H1 (cell line): ENCODE measurements around the gene ZMAT1. TPM values are rescaled to one million over a fixed set of nuclear protein-coding genes. Genes with fewer than 3 reads are reported as not detected.

Experiments used
- CTCF ChIA-PET: fragments of 300-600 bp; sonication (Branson Sonifier 250); formaldehyde crosslinking; loops from one replicate; lab custom pipeline; 2021; ENCODE audit not compliant: partially characterized antibody; lab: Charles Lee
- POLR2A ChIA-PET: fragments of 300-600 bp; sonication (Branson Sonifier 250); formaldehyde crosslinking; loops from one replicate; lab custom pipeline; 2021; ENCODE audit warnings: inconsistent platforms; ENCODE audit not compliant: partially characterized antibody; lab: Charles Lee
- DNase-seq, 2 experiments: peaks; one replicate each; pipeline versions ENCODE4 v3.0.0 to v3.0.0-alpha.2; 2010 to 2022; ENCODE audit warnings: low spot score in 2 of 2, low read depth in 1 of 2, mixed read lengths in 1 of 2
- FAIRE-seq: peaks from 2 replicates; lab custom pipeline; 2011; peaks lifted over from hg19 to GRCh38; lab: Jason Lieb, UNC
- H2AFZ ChIP-seq: 2 replicates; pipeline ENCODE4 v1.8.1; 2012; ENCODE audit warnings: low read length, inconsistent platforms
- H2AK5ac ChIP-seq: 2 replicates; pipeline ENCODE4 v1.6.1; 2013; ENCODE audit warnings: low read depth, low read length
- H2BK120ac ChIP-seq: replicated peaks from 2 replicates; pipeline ENCODE3; 2013; ENCODE audit warnings: low read depth, low read length, inconsistent platforms
- H2BK12ac ChIP-seq: 2 replicates; pipeline ENCODE4 v1.6.1; 2013; ENCODE audit warnings: low read depth, low read length
- H2BK15ac ChIP-seq: 2 replicates; pipeline ENCODE4 v1.6.1; 2013; ENCODE audit warnings: low read length
- H2BK20ac ChIP-seq: 2 replicates; pipeline ENCODE4 v1.6.1; 2013; ENCODE audit warnings: low read length
- H2BK5ac ChIP-seq: 2 replicates; pipeline ENCODE4 v1.6.1; 2013; ENCODE audit warnings: low read depth, low read length
- H3K14ac ChIP-seq: 2 replicates; pipeline ENCODE4 v1.6.1; 2013; ENCODE audit warnings: inconsistent platforms; ENCODE audit not compliant: insufficient read length
- H3K18ac ChIP-seq: 2 replicates; pipeline ENCODE4 v1.6.1; 2013; ENCODE audit warnings: low read length; ENCODE audit errors: extremely low read depth
- H3K23ac ChIP-seq: 2 replicates; pipeline ENCODE4 v1.6.1; 2013; ENCODE audit warnings: inconsistent platforms; ENCODE audit not compliant: insufficient read length
- H3K23me2 ChIP-seq: 2 replicates; pipeline ENCODE4 v1.6.1; 2013; ENCODE audit warnings: low read depth, low read length
- H3K27ac ChIP-seq: 2 replicates; pipeline ENCODE4 v1.6.1; 2011; ENCODE audit warnings: low read depth, low read length, inconsistent platforms
- H3K27me3 ChIP-seq, 4 experiments: replicated peaks in 1 of 4; 1 replicate in 1 of 4; 2 replicates in 3 of 4; pipeline versions ENCODE4 v1.6.1 to v1.8.1; 2011 to 2013; ENCODE audit warnings: low read length in 3 of 4, mild to moderate bottlenecking in 3 of 4, inconsistent platforms in 2 of 4, mixed read lengths in 2 of 4, moderate library complexity in 1 of 4; ENCODE audit not compliant: control insufficient read depth in 3 of 4, insufficient read depth in 3 of 4; ENCODE audit errors: extremely low read depth in 1 of 4
- H3K36me3 ChIP-seq, 4 experiments: 2 replicates each; pipeline versions ENCODE4 v1.6.1 to v1.8.1; 2011 to 2013; ENCODE audit warnings: mild to moderate bottlenecking in 4 of 4, low read length in 3 of 4, moderate library complexity in 2 of 4, control low read depth in 1 of 4, inconsistent platforms in 1 of 4; ENCODE audit not compliant: insufficient read depth in 4 of 4, control insufficient read depth in 2 of 4
- H3K4ac ChIP-seq: replicated peaks from 2 replicates; pipeline ENCODE3; 2013; ENCODE audit warnings: low read length, low read depth, mixed read lengths, inconsistent platforms; ENCODE audit not compliant: insufficient read length
- H3K4me1 ChIP-seq, 4 experiments: replicated peaks in 1 of 4; 1 replicate in 1 of 4; 2 replicates in 3 of 4; pipeline versions ENCODE4 v1.6.1 to v1.8.1; 2011 to 2013; ENCODE audit warnings: low read length in 3 of 4, inconsistent platforms in 2 of 4, mixed read lengths in 1 of 4; ENCODE audit not compliant: insufficient read depth in 4 of 4, control insufficient read depth in 3 of 4
- H3K4me2 ChIP-seq, 2 experiments: 2 replicates each; pipeline versions ENCODE4 v1.6.1 to v1.8.1; 2011 to 2013; ENCODE audit warnings: low read depth in 2 of 2, low read length in 2 of 2, control low read depth in 1 of 2, inconsistent platforms in 1 of 2, mild to moderate bottlenecking in 1 of 2; ENCODE audit not compliant: insufficient read depth in 1 of 2
- H3K4me3 ChIP-seq, 4 experiments: fragments of 200-600, 300-600 bp in 1 of 4; sonication (generic), shearing (Covaris generic), sonication (Bioruptor Twin) in 1 of 4; 2 replicates each; pipeline versions ENCODE4 v1.5.1 to v1.8.1; 2011 to 2016; ENCODE audit warnings: low read length in 4 of 4, low read depth in 3 of 4, control low read depth in 2 of 4, inconsistent platforms in 2 of 4, mild to moderate bottlenecking in 2 of 4, mixed read lengths in 1 of 4, moderate library complexity in 1 of 4; ENCODE audit not compliant: insufficient read depth in 2 of 4; ENCODE audit errors: extremely low read depth in 1 of 4
- H3K56ac ChIP-seq: replicated peaks from 2 replicates; pipeline ENCODE3; 2013; ENCODE audit warnings: low read depth, mild to moderate bottlenecking, mixed read lengths, low read length, inconsistent platforms; ENCODE audit not compliant: insufficient read length
- H3K79me1 ChIP-seq: 2 replicates; pipeline ENCODE4 v1.6.1; 2013; ENCODE audit warnings: low read depth, low read length, control low read depth
- H3K79me2 ChIP-seq, 2 experiments: 2 replicates each; pipeline versions ENCODE4 v1.6.1 to v1.8.1; 2012 to 2013; ENCODE audit warnings: low read length in 2 of 2, mild to moderate bottlenecking in 2 of 2, inconsistent platforms in 1 of 2; ENCODE audit not compliant: insufficient read depth in 2 of 2, control insufficient read depth in 1 of 2
- H3K9ac ChIP-seq, 4 experiments: replicated peaks in 1 of 4; 1 replicate in 1 of 4; 2 replicates in 3 of 4; pipeline versions ENCODE4 v1.6.1 to v1.8.1; 2011 to 2013; ENCODE audit warnings: low read depth in 3 of 4, low read length in 3 of 4, control low read depth in 2 of 4, mild to moderate bottlenecking in 2 of 4, moderate library complexity in 2 of 4, inconsistent platforms in 1 of 4; ENCODE audit errors: extremely low read depth in 1 of 4
- H3K9me3 ChIP-seq, 2 experiments: 2 replicates each; pipeline versions ENCODE4 v1.6.1 to v1.8.1; 2012 to 2013; ENCODE audit warnings: mild to moderate bottlenecking in 2 of 2, moderate library complexity in 2 of 2, control low read depth in 1 of 2, inconsistent platforms in 1 of 2, low read depth in 1 of 2, low read length in 1 of 2, mixed read lengths in 1 of 2; ENCODE audit not compliant: insufficient read depth in 2 of 2
- H4K20me1 ChIP-seq, 2 experiments: replicated peaks in 1 of 2; 2 replicates each; pipeline versions ENCODE3 to v1.8.1; 2011 to 2013; ENCODE audit warnings: inconsistent platforms in 2 of 2, low read length in 2 of 2, mild to moderate bottlenecking in 1 of 2; ENCODE audit not compliant: insufficient read depth in 2 of 2, control insufficient read depth in 1 of 2
- H4K5ac ChIP-seq: 2 replicates; pipeline ENCODE4 v1.6.1; 2013; ENCODE audit warnings: low read length, low read depth, mixed read lengths, inconsistent platforms; ENCODE audit not compliant: insufficient read length
- H4K8ac ChIP-seq: 2 replicates; pipeline ENCODE4 v1.8.0; 2013; ENCODE audit warnings: mild to moderate bottlenecking, moderate library complexity, low read length, inconsistent platforms; ENCODE audit not compliant: insufficient read depth; ENCODE audit errors: extremely low read depth
- H4K91ac ChIP-seq: replicated peaks from 2 replicates; pipeline ENCODE3; 2013; ENCODE audit warnings: low read length, mixed read lengths, inconsistent platforms; ENCODE audit not compliant: insufficient read length
- POLR2A ChIP-seq, 2 experiments: IDR thresholded peaks; 1 replicate in 1 of 2; 2 replicates in 1 of 2; pipeline ENCODE4 v1.6.1; 2011; ENCODE audit warnings: low read depth in 2 of 2, low read length in 2 of 2, mild to moderate bottlenecking in 2 of 2; ENCODE audit errors: control extremely low read depth in 1 of 2
- SAP30 ChIP-seq: fragments of 300-600 bp; sonication (generic); IDR thresholded peaks from 2 replicates; pipeline ENCODE4 v1.7.1; 2012; ENCODE audit warnings: low read length, moderate library complexity, mild to moderate bottlenecking, inconsistent platforms; ENCODE audit not compliant: insufficient read depth, insufficient replicate concordance
- WGBS, 2 experiments: shearing (Covaris generic) in 1 of 2; methylation state at CpG; one replicate each; pipeline versions ENCODE4 v1.1.6 to v1.1.7; 2013 to 2015; ENCODE audit warnings: low lambda C conversion rate in 2 of 2, mixed read lengths in 2 of 2, inconsistent platforms in 1 of 2, low coverage in 1 of 2, missing lambda C conversion rate in 1 of 2; ENCODE audit not compliant: insufficient replicate concordance in 2 of 2, insufficient coverage in 1 of 2, insufficient read length in 1 of 2; ENCODE audit errors: extremely low coverage in 1 of 2, missing lambda C conversion rate in 1 of 2; 5-methylcytosine and 5-hydroxymethylcytosine counted together
- polyA plus RNA-seq, 7 experiments: library from polyadenylated mRNA; depleted of rRNA in 3 of 7; stranded (reverse) in 5 of 7; unstranded in 2 of 7; fragments of >200 nt in 5 of 7; fragments of 200-250 nt in 2 of 7; gene quantifications; 1 replicate in 5 of 7; 2 replicates in 1 of 7; 4 replicates in 1 of 7; pipeline versions ENCODE4 v1.2.1 to v1.2.3, GENCODE V29; 2011 to 2013; ENCODE audit warnings: missing spikeins in 2 of 7, mixed read lengths in 2 of 7
- total RNA-seq: library from RNA; stranded (reverse); fragmentation: NEBNext Ultra II Directional; extraction: Animal tissue kit (Norgen Biotek cat#: 25700); gene quantifications from 2 replicates; pipeline ENCODE4 v1.2.1, GENCODE V29; 2021

ZMAT1 gene
- total and polyA plus RNA-seq, 2 of the 8 experiments (the other 6 are each of a cell fraction or from before 2014, with no cell fraction given) = 1.3 to 1.4 TPM

GRCh38 chrX:101925733-101926132 lies 6.1 kb downstream of the ZMAT1 start:
- H3K23ac ChIP-seq = no peak overlapping the region
- H3K4me2 ChIP-seq = no peak overlapping the region
- H4K91ac ChIP-seq = no peak overlapping the region
- H3K23me2 ChIP-seq = no peaks in the 10 kb centered on the region
- H2BK5ac ChIP-seq = no peak overlapping the region
- no peak overlapping the region for H2BK12ac ChIP-seq
- H4K20me1 ChIP-seq = no peaks in the 10 kb centered on the region
- H3K14ac ChIP-seq = no peak overlapping the region
- no peak overlapping the region for H2BK20ac ChIP-seq
- H3K4ac ChIP-seq = no peak overlapping the region
- H3K36me3 ChIP-seq = no peaks in the 10 kb centered on the region
- H3K56ac ChIP-seq = no peak overlapping the region
- 89% methylated on average over 5 of the region's 5 CpGs; no CpG with 5 or more reads in 1 of the 2 experiments for WGBS, 2 experiments
- no peak overlapping the region for H4K8ac ChIP-seq
- H3K18ac ChIP-seq = no peak overlapping the region
- no peak overlapping the region for H3K4me3 ChIP-seq
- H3K4me1 ChIP-seq = peaks cover 0 to 5% (median 0%) of the 10 kb centered on the region in 4 experiments; a peak in 1 of 7 replicates
- no peaks in the 10 kb centered on the region for H3K79me1 ChIP-seq
- CTCF ChIA-PET = no interaction called here
- no peaks in the 10 kb centered on the region; a peak in 1 of 4 replicates for H3K9me3 ChIP-seq
- POLR2A ChIA-PET = no interaction called here
- no peak overlapping the region for H2BK15ac ChIP-seq
- no peak for FAIRE-seq
- H2BK120ac ChIP-seq = no peak overlapping the region
- no peak overlapping the region for H2AK5ac ChIP-seq
- H3K27ac ChIP-seq = no peak overlapping the region
- H3K79me2 ChIP-seq = no peaks in the 10 kb centered on the region
- H2AFZ ChIP-seq = no peak overlapping the region
- no peaks in the 10 kb centered on the region for H3K27me3 ChIP-seq
- no peak overlapping the region for H4K5ac ChIP-seq
- H3K9ac ChIP-seq = no peak overlapping the region
- DNase-seq = no peak
- TF ChIP-seq POLR2A (IDR thresholded peaks at IDR 0.05; ENCODE audit: control extremely low read depth in 1 of 2, low read depth in 2 of 2, low read length in 2 of 2) (no peak), SAP30 (no peak)
